HEK293T (cell line): ENCODE measurements around the gene SHISA2.

Experiments used
- CTCF ChIA-PET: fragments of 350-600 bp; formaldehyde crosslinking; extraction: SDS; loops from one replicate; lab custom pipeline; 2021; ENCODE audit warnings: antibody characterized with exemption, inconsistent platforms; lab: Yijun Ruan, JAX
- POLR2A ChIA-PET: fragments of 350-600 bp; formaldehyde crosslinking; extraction: SDS; loops from one replicate; lab custom pipeline; 2020; ENCODE audit warnings: antibody characterized with exemption, inconsistent platforms; lab: Yijun Ruan, JAX
- DNase-seq: peaks from one replicate; pipeline ENCODE4 v3.0.0; 2012; ENCODE audit warnings: mixed read lengths; ENCODE audit errors: extremely low spot score
- ARNT ChIP-seq: fragments of 450-650 bp; IDR thresholded peaks from 2 replicates; pipeline ENCODE4 v1.6.1; 2017; ENCODE audit warnings: mild to moderate bottlenecking
- BHLHE40 ChIP-seq: fragments of 450-650 bp; IDR thresholded peaks from 2 replicates; pipeline ENCODE4 v1.6.1; 2016; ENCODE audit warnings: mild to moderate bottlenecking, moderate library complexity, borderline replicate concordance
- CTBP1 ChIP-seq: fragments of 450-650 bp; IDR thresholded peaks from 2 replicates; pipeline ENCODE4 v1.6.1; 2016; ENCODE audit warnings: borderline replicate concordance
- ELF4 ChIP-seq: fragments of 450-650 bp; IDR thresholded peaks from 2 replicates; pipeline ENCODE4 v1.6.1; 2017; ENCODE audit warnings: antibody characterized with exemption
- FOXA1 ChIP-seq: fragments of 450-650 bp; IDR thresholded peaks from 2 replicates; pipeline ENCODE4 v1.6.1; 2016; ENCODE audit warnings: mild to moderate bottlenecking
- FOXK2 ChIP-seq: fragments of 450-650 bp; IDR thresholded peaks from 2 replicates; pipeline ENCODE4 v1.6.1; 2016; ENCODE audit warnings: mild to moderate bottlenecking
- FOXM1 ChIP-seq: fragments of 450-650 bp; IDR thresholded peaks from 2 replicates; pipeline ENCODE4 v1.6.1; 2017; ENCODE audit warnings: mild to moderate bottlenecking, borderline replicate concordance
- HDGF ChIP-seq: fragments of 450-650 bp; IDR thresholded peaks from 2 replicates; pipeline ENCODE4 v1.6.1; 2017; ENCODE audit warnings: antibody characterized with exemption, borderline replicate concordance
- L3MBTL2 ChIP-seq: fragments of 450-650 bp; conservative IDR thresholded peaks from 2 replicates; pipeline ENCODE4 v1.6.1; 2016; ENCODE audit warnings: mild to moderate bottlenecking
- LEF1 ChIP-seq: fragments of 450-650 bp; IDR thresholded peaks from 2 replicates; pipeline ENCODE4 v1.6.1; 2017; ENCODE audit warnings: mild to moderate bottlenecking, borderline replicate concordance
- NFRKB ChIP-seq: fragments of 450-650 bp; IDR thresholded peaks from 2 replicates; pipeline ENCODE4 v1.6.1; 2016; ENCODE audit warnings: mild to moderate bottlenecking, moderate library complexity
- PKNOX1 ChIP-seq: fragments of 450-650 bp; IDR thresholded peaks from 2 replicates; pipeline ENCODE4 v1.6.1; 2016
- SP1 ChIP-seq: fragments of 450-650 bp; IDR thresholded peaks from 2 replicates; pipeline ENCODE4 v1.6.1; 2017
- SUZ12 ChIP-seq: fragments of 450-650 bp; IDR thresholded peaks from 2 replicates; pipeline ENCODE4 v1.6.1; 2016; ENCODE audit warnings: mild to moderate bottlenecking
- TARDBP ChIP-seq: fragments of 450-650 bp; IDR thresholded peaks from 2 replicates; pipeline ENCODE4 v1.6.1; 2016
- ZNF384 ChIP-seq: fragments of 450-650 bp; IDR thresholded peaks from 2 replicates; pipeline ENCODE4 v1.6.1; 2016

SHISA2 gene

GRCh38 chr13:26017196-26017921 lies 34.5 kb downstream of the SHISA2 start:
- DNase-seq: no peak
- TF ChIP-seq TARDBP (no peak), LEF1 (no peak), BHLHE40 (no peak), ZNF384 (no peak), FOXM1 (no peak), L3MBTL2 (no peak), PKNOX1 (no peak), SUZ12 (no peak), SP1 (no peak), FOXK2 (no peak), ARNT (no peak), HDGF (no peak), ELF4 (no peak), FOXA1 (no peak)
- CTCF ChIA-PET: interaction anchor here (0.6 kb wide), 1 partner anchor 12 kb away, joined by 3 read pairs; no protein-coding TSS in a partner anchor

GRCh38 chr13:26016189-26016588 lies 35.6 kb downstream of the SHISA2 start:
- CTCF ChIA-PET: no interaction called here
- no peak for TF ChIP-seq ARNT
- no peak for TF ChIP-seq SP1
- TF ChIP-seq ELF4: no peak
- no peak for TF ChIP-seq FOXA1
- no peak for TF ChIP-seq BHLHE40
- TF ChIP-seq HDGF: no peak
- TF ChIP-seq ZNF384: no peak
- TF ChIP-seq FOXM1: no peak
- no peak for TF ChIP-seq CTBP1
- no peak for TF ChIP-seq PKNOX1
- no peak for TF ChIP-seq NFRKB
- POLR2A ChIA-PET: no interaction called here
- no peak for DNase-seq

More at GRCh38 chr13:26017196-26017921, 34.5 kb downstream of the SHISA2 start:
- POLR2A ChIA-PET: no interaction called here

- no peak for DNase-seq
- ChIA-PET CTCF (no interaction called here), POLR2A (no interaction called here)
- TF ChIP-seq FOXM1 (no peak), HDGF (no peak), CTBP1 (no peak), FOXA1 (no peak), PKNOX1 (no peak), ARNT (no peak), TARDBP (no peak), LEF1 (no peak), ZNF384 (no peak), L3MBTL2 (no peak), SP1 (no peak), NFRKB (no peak), ELF4 (no peak), SUZ12 (no peak), FOXK2 (no peak), BHLHE40 (no peak)
These were observed 36.3 kb downstream of the SHISA2 start for GRCh38 chr13:26015271-26016125.

- POLR2A ChIA-PET: no interaction called here
- CTCF ChIA-PET: no interaction called here
- DNase-seq: no peak
- no peak for TF ChIP-seq LEF1
- no peak for TF ChIP-seq BHLHE40
- no peak for TF ChIP-seq ELF4
- no peak for TF ChIP-seq SUZ12
- TF ChIP-seq FOXA1: no peak
- TF ChIP-seq NFRKB: no peak
- no peak for TF ChIP-seq TARDBP
- TF ChIP-seq HDGF: no peak
- no peak for TF ChIP-seq CTBP1
- TF ChIP-seq ARNT: no peak
- no peak for TF ChIP-seq L3MBTL2
- no peak for TF ChIP-seq FOXK2
These were observed 38.8 kb downstream of the SHISA2 start for GRCh38 chr13:26012995-26013394.

GRCh38 chr13:26011996-26012821 lies 39.6 kb downstream of the SHISA2 start:
- POLR2A ChIA-PET: no interaction called here
- DNase-seq: no peak
- TF ChIP-seq FOXA1: no peak
- no peak for TF ChIP-seq PKNOX1
- TF ChIP-seq ZNF384: no peak
- TF ChIP-seq L3MBTL2: no peak
- TF ChIP-seq FOXM1: no peak
- no peak for TF ChIP-seq NFRKB
- no peak for TF ChIP-seq HDGF
- no peak for TF ChIP-seq SP1
- TF ChIP-seq ARNT: no peak
- no peak for TF ChIP-seq SUZ12
- TF ChIP-seq BHLHE40: no peak
- no peak for TF ChIP-seq CTBP1
- TF ChIP-seq TARDBP: no peak
- TF ChIP-seq ELF4: no peak
- TF ChIP-seq FOXK2: no peak
- CTCF ChIA-PET: no interaction called here
